ENCODE measurements around the gene LPP.

The LPP gene

DNA sequence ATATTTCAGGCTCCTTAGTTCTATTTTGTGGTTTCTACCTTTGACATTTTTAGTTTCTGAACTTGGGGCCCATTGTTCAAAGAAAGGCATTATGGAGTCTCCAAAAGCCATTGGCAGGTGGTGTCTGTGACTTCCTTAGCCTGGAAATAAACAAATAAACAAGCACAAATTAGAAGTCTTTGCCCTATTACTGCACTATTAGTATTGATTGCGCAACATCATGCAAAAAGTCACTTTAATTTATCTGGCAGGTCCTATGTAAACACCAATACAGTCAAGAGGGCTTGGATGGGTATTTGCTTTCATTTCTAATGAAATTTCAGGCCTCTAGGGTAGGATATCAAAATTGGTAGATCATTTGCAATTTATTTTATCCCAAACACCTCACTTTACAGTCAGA, 85.6 kb downstream of the LPP start:
- Histone ChIP-seq H3K36me3 (ENCODE audit: control insufficient read depth, low read length) (peaks cover 29% of the 10 kb centered on the region), H3K9me2 (replicated peaks; ENCODE audit: control insufficient read depth, low read length) (no peaks in the 10 kb centered on the region), H3F3A (ENCODE audit: control insufficient read depth, insufficient read depth) (peaks cover 74% of the 10 kb centered on the region), H3K4me1 (ENCODE audit: control insufficient read depth, low read length) (peaks cover 99% of the 10 kb centered on the region), H3K9me3 (ENCODE audit: control insufficient read depth, insufficient read depth, low read length) (no peaks in the 10 kb centered on the region), H3K4me2 (ENCODE audit: low read length) (peak overlapping the region; percentile 92), H3K27ac (ENCODE audit: low read depth, low read length) (peak overlapping the region; percentile 98), H3K79me2 (ENCODE audit: control insufficient read depth, low read length) (peaks cover 25% of the 10 kb centered on the region), H3K4me3 (ENCODE audit: low read length) (peak overlapping the region; percentile 77), H3K27me3 (ENCODE audit: control insufficient read depth, low read length) (no peaks in the 10 kb centered on the region), H4K20me1 (ENCODE audit: control insufficient read depth, insufficient read depth, low read depth, low read length) (no peaks in the 10 kb centered on the region)
- TF ChIP-seq CTCF (IDR thresholded peaks at IDR 0.05; ENCODE audit: low read depth, low read length, poor library complexity, severe bottlenecking) (no peak), EZH2phosphoT487 (IDR thresholded peaks at IDR 0.05; ENCODE audit: borderline replicate concordance, low read length) (no peak)

DNA sequence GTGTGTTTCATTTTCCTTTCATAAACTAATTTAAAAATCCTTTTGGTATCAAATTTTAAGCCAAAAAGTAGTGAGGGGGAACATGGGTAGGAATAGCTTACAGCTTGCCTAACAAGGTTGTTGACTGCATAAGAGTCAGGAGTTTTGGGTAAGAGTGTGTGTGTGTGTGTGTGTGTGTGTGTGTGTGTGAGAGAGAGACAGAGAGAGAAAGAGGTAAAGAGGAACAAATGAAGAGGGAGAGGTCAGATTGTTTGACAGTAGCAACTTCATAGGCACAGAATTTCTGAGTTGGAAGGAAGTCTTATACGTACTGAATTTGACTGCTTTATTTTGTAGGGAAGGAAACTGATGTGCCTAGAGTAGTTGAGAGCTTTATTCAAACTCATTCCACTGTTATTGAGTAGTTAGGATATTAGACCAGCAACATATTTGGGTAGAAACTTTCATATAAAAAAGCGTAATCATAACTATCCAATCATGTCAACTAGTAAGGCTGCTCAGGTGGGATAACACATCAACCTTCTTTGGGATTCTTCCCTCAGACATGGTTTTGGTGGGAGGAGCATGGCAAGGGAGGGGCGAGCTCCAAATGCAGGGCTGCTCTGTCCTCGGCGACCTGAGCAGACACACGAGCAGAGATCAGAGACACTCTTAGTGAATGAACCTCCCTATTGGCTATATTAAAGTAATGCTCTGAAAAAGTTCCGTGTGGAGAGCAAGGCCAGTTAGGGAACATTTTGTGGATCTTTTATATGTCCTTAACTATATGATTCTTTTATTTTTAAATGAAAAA, 86.4 kb downstream of the LPP start:
- Histone ChIP-seq H4K20me1 (ENCODE audit: control insufficient read depth, insufficient read depth, low read depth, low read length) (no peaks in the 10 kb centered on the region), H3K27me3 (ENCODE audit: control insufficient read depth, low read length) (no peaks in the 10 kb centered on the region), H3K9me2 (replicated peaks; ENCODE audit: control insufficient read depth, low read length) (no peaks in the 10 kb centered on the region), H3K4me1 (ENCODE audit: control insufficient read depth, low read length) (peaks cover 99% of the 10 kb centered on the region), H3K27ac (ENCODE audit: low read depth, low read length) (peak overlapping the region; percentile 98), H3K36me3 (ENCODE audit: control insufficient read depth, low read length) (peaks cover 29% of the 10 kb centered on the region), H3K9me3 (ENCODE audit: control insufficient read depth, insufficient read depth, low read length) (no peaks in the 10 kb centered on the region), H3K4me2 (ENCODE audit: low read length) (peak overlapping the region; percentile 92), H3F3A (ENCODE audit: control insufficient read depth, insufficient read depth) (peaks cover 77% of the 10 kb centered on the region), H3K79me2 (ENCODE audit: control insufficient read depth, low read length) (peaks cover 33% of the 10 kb centered on the region), H3K4me3 (ENCODE audit: low read length) (peak overlapping the region; percentile 77)
- TF ChIP-seq EZH2phosphoT487 (IDR thresholded peaks at IDR 0.05; ENCODE audit: borderline replicate concordance, low read length) = no peak
- no peak for TF ChIP-seq CTCF (IDR thresholded peaks at IDR 0.05; ENCODE audit: low read depth, low read length, poor library complexity, severe bottlenecking)

GRCh38 chr3:188241072-188241471, 87.1 kb downstream of the LPP start:
- Histone ChIP-seq H3K27ac (ENCODE audit: low read depth, low read length) (peak overlapping the region; percentile 98), H3K36me3 (ENCODE audit: control insufficient read depth, low read length) (peaks cover 28% of the 10 kb centered on the region), H3K4me1 (ENCODE audit: control insufficient read depth, low read length) (peaks cover 99% of the 10 kb centered on the region), H3K4me2 (ENCODE audit: low read length) (peak overlapping the region; percentile 92), H4K20me1 (ENCODE audit: control insufficient read depth, insufficient read depth, low read depth, low read length) (no peaks in the 10 kb centered on the region), H3K9me3 (ENCODE audit: control insufficient read depth, insufficient read depth, low read length) (no peaks in the 10 kb centered on the region), H3K4me3 (ENCODE audit: low read length) (peak overlapping the region; percentile 77), H3K79me2 (ENCODE audit: control insufficient read depth, low read length) (peaks cover 40% of the 10 kb centered on the region), H3K27me3 (ENCODE audit: control insufficient read depth, low read length) (no peaks in the 10 kb centered on the region), H3K9me2 (replicated peaks; ENCODE audit: control insufficient read depth, low read length) (no peaks in the 10 kb centered on the region), H3F3A (ENCODE audit: control insufficient read depth, insufficient read depth) (peaks cover 73% of the 10 kb centered on the region)
- TF ChIP-seq CTCF (IDR thresholded peaks at IDR 0.05; ENCODE audit: low read depth, low read length, poor library complexity, severe bottlenecking) (no peak), EZH2phosphoT487 (IDR thresholded peaks at IDR 0.05; ENCODE audit: borderline replicate concordance, low read length) (no peak)
